Measurements from ENCODE around the gene ZNF600. TPM values are rescaled to one million over a fixed set of nuclear protein-coding genes. Genes with fewer than 3 reads are reported as not detected.
"Not testable (repeated sequence)": the region's sequence is repeated elsewhere in the genome, so short reads cannot be mapped to it uniquely, and the experiment has no call there.

Gene ZNF600
- total and polyA plus RNA-seq, 9 of the 15 experiments (the other 6 are each of a cell fraction or from before 2014, with no cell fraction given) = 5.7 to 21.5 (median 17.6) TPM

DNA sequence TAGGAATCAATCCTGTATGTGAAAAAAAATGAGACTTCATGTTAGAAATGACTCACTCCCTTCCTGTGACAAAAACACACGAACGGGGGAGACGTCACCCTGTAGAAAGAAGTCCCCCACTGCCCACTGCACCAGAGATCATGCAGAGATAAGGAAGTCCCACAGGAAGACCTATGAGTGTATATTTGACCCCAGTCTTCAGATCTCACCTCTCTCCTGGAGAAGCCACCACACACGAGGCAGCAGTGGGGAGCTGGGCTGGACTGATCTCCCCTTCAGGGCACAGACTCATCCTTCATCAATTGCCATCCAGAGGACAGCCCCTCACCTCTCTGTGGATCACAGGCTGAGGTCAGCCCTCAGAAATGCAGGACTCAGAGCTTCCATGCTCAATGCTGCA, 70.7 kb downstream of the ZNF600 start:
- ATAC-seq; H3K9me1 ChIP-seq (ENCODE audit: control insufficient read depth, insufficient read depth, low read length); H3K27me3 ChIP-seq (ENCODE audit: control insufficient read depth in 2 of 2, insufficient read depth in 2 of 2, low read length in 2 of 2); H3K9ac ChIP-seq (ENCODE audit: insufficient read depth in 1 of 2, low read depth in 2 of 2, low read length in 2 of 2); H3K27ac ChIP-seq (ENCODE audit: extremely low read depth, low read depth, low read length); H3K4me2 ChIP-seq (ENCODE audit: insufficient read depth, low read length); H4K20me1 ChIP-seq (replicated peaks; ENCODE audit: control insufficient read depth, insufficient read depth, low read length); intact Hi-C loops (cut with micrococcal nuclease); H3K79me2 ChIP-seq (ENCODE audit: control insufficient read depth, insufficient read depth, low read length); BruUV-seq (replicated peaks); H3K4me1 ChIP-seq (replicated peaks in 1 of 2; ENCODE audit: control insufficient read depth in 2 of 2, insufficient read depth in 2 of 2, low read length in 2 of 2); CTCF ChIA-PET (ENCODE audit: low intra/inter-chr PET ratio); H2AFZ ChIP-seq (ENCODE audit: low read depth, low read length); H3K9me3 ChIP-seq (replicated peaks; ENCODE audit: control insufficient read depth, insufficient read depth, low read depth, low read length); in situ Hi-C loops (cut with MboI); POLR2A ChIA-PET; FAIRE-seq; H3K4me3 ChIP-seq: not testable (repeated sequence)
- peak; percentile 53 for TF ChIP-seq FOSL1 (tag; conservative IDR thresholded peaks at IDR 0.05)
- TF ChIP-seq, protein P1, sequence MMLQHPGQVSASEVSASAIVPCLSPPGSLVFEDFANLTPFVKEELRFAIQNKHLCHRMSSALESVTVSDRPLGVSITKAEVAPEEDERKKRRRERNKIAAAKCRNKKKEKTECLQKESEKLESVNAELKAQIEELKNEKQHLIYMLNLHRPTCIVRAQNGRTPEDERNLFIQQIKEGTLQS (IDR thresholded peaks at IDR 0.05) = peak; percentile 40
- TF ChIP-seq, protein P1 (CRISPR knock-in tag; conservative IDR thresholded peaks at IDR 0.05) = not testable (repeated sequence)
- DNase-seq (ENCODE audit: extremely low read depth in 1 of 4, low spot score in 3 of 4) = peak in 2 of 4 experiments; percentile 11 to 25
- H3K36me3 ChIP-seq (ENCODE audit: control insufficient read depth, insufficient read depth, low read length) = peaks cover 47% of the 10 kb centered on the region
- 32% methylated on average over 4 of the region's 4 CpGs for WGBS (ENCODE audit: insufficient coverage, low coverage, missing lambda C conversion rate)

DNA sequence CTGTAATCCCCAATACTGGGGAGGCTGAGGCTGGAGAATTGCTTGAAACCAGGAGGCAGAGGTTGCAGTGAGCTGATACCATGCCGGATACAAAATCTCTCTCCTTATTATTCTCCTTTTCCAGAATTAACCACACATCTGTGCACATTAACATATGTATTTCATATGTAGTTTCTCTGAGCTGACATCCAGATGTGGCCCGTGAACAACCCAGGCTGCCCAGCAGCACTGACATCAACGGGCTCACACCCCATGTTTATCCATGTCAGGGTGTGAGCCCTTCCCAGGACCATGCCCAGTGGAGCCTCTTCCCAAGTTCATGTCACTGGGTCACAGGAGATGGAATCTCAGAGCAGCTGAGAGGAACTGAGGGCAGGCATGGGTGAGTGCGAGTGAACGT, 71.3 kb downstream of the ZNF600 start:
- H3K9me3 ChIP-seq (replicated peaks; ENCODE audit: control insufficient read depth, insufficient read depth, low read depth, low read length); intact Hi-C loops (cut with micrococcal nuclease); BruUV-seq (replicated peaks); POLR2A ChIA-PET; H3K27ac ChIP-seq (ENCODE audit: extremely low read depth, low read depth, low read length); H3K4me2 ChIP-seq (ENCODE audit: insufficient read depth, low read length); H2AFZ ChIP-seq (ENCODE audit: low read depth, low read length); H3K27me3 ChIP-seq (ENCODE audit: control insufficient read depth in 2 of 2, insufficient read depth in 2 of 2, low read length in 2 of 2); DNase-seq (ENCODE audit: extremely low read depth in 1 of 4, low spot score in 3 of 4); H3K9ac ChIP-seq (ENCODE audit: insufficient read depth in 1 of 2, low read depth in 2 of 2, low read length in 2 of 2); H3K4me3 ChIP-seq; in situ Hi-C loops (cut with MboI); H3K4me1 ChIP-seq (replicated peaks in 1 of 2; ENCODE audit: control insufficient read depth in 2 of 2, insufficient read depth in 2 of 2, low read length in 2 of 2); H3K79me2 ChIP-seq (ENCODE audit: control insufficient read depth, insufficient read depth, low read length); ATAC-seq; CTCF ChIA-PET (ENCODE audit: low intra/inter-chr PET ratio); FAIRE-seq; H3K9me1 ChIP-seq (ENCODE audit: control insufficient read depth, insufficient read depth, low read length); H4K20me1 ChIP-seq (replicated peaks; ENCODE audit: control insufficient read depth, insufficient read depth, low read length): not testable (repeated sequence)
- 96% methylated on average over 5 of the region's 5 CpGs for WGBS (ENCODE audit: insufficient coverage, low coverage, missing lambda C conversion rate)
- peaks cover 49% of the 10 kb centered on the region for H3K36me3 ChIP-seq (ENCODE audit: control insufficient read depth, insufficient read depth, low read length)

Other genes starting within 250 kb of the ZNF600 start
Only the 7 nearest of the 9 such genes appear.
- gene ZNF83, start 148.4 kb downstream of the ZNF600 start, total RNA-seq (2014; rRNA removed) = 35.2 and 35.3 TPM in 2 replicates
- gene ZNF83, start 148.4 kb downstream of the ZNF600 start, total RNA-seq (2014; rRNA removed; fragmentation: Illumina TruSeq; extraction: Trizol) = 70.0 and 80.3 TPM in 2 replicates
- gene ZNF83, start 148.4 kb downstream of the ZNF600 start, total RNA-seq (2015; rRNA removed; fragmentation: Illumina TruSeq; extraction: Trizol) = 63.2 and 67.0 TPM in 2 replicates
- gene ZNF83, start 148.4 kb downstream of the ZNF600 start, total RNA-seq (2021) = 37.9 and 38.2 TPM in 2 replicates
- gene ZNF83, start 148.4 kb downstream of the ZNF600 start, polyA plus RNA-seq (2011; rRNA removed) = 74.3 and 82.6 TPM in 2 replicates
- gene ZNF83, start 148.4 kb downstream of the ZNF600 start, polyA plus RNA-seq (2014; fragmentation: Illumina TruSeq; extraction: Trizol) = 47.8 and 54.1 TPM in 2 replicates
- 10 to 100 TPM; 18.6 to 28.2 TPM for gene ZNF83, start 148.4 kb downstream of the ZNF600 start, polyA plus RNA-seq (2014; fragmentation: Nextera tagmentation; extraction: Ambion mirVana)
- gene ZNF83, start 148.4 kb downstream of the ZNF600 start, polyA plus RNA-seq (2014; rRNA removed) = 49.9 and 51.9 TPM in 2 replicates
- 8.8 and 12.7 TPM in 2 replicates for gene ZNF611, start 51.7 kb downstream of the ZNF600 start, total RNA-seq (2014; rRNA removed)
- 19.0 and 19.3 TPM in 2 replicates for gene ZNF611, start 51.7 kb downstream of the ZNF600 start, total RNA-seq (2014; rRNA removed; fragmentation: Illumina TruSeq; extraction: Trizol)
- gene ZNF611, start 51.7 kb downstream of the ZNF600 start, total RNA-seq (2015; rRNA removed; fragmentation: Illumina TruSeq; extraction: Trizol) = 15.2 and 18.6 TPM in 2 replicates
- 24.1 and 29.6 TPM in 2 replicates for gene ZNF611, start 51.7 kb downstream of the ZNF600 start, total RNA-seq (2021)
- gene ZNF611, start 51.7 kb downstream of the ZNF600 start, polyA plus RNA-seq (2011; rRNA removed) = 9.7 and 12.8 TPM in 2 replicates
- gene ZNF611, start 51.7 kb downstream of the ZNF600 start, polyA plus RNA-seq (2014; fragmentation: Illumina TruSeq; extraction: Trizol) = 15.0 and 19.0 TPM in 2 replicates
- 1 to 10 TPM; 3.7 to 4.3 TPM for gene ZNF611, start 51.7 kb downstream of the ZNF600 start, polyA plus RNA-seq (2014; fragmentation: Nextera tagmentation; extraction: Ambion mirVana)
- 9.3 and 12.1 TPM in 2 replicates for gene ZNF611, start 51.7 kb downstream of the ZNF600 start, polyA plus RNA-seq (2014; rRNA removed)
- gene ZNF28, start 34.8 kb upstream of the ZNF600 start, total RNA-seq (2014; rRNA removed) = 18.7 and 19.4 TPM in 2 replicates
- 35.9 and 39.0 TPM in 2 replicates for gene ZNF28, start 34.8 kb upstream of the ZNF600 start, total RNA-seq (2014; rRNA removed; fragmentation: Illumina TruSeq; extraction: Trizol)
- gene ZNF28, start 34.8 kb upstream of the ZNF600 start, total RNA-seq (2015; rRNA removed; fragmentation: Illumina TruSeq; extraction: Trizol) = 31.5 and 31.6 TPM in 2 replicates
- 18.9 and 23.7 TPM in 2 replicates for gene ZNF28, start 34.8 kb upstream of the ZNF600 start, total RNA-seq (2021)
- 21.5 and 33.0 TPM in 2 replicates for gene ZNF28, start 34.8 kb upstream of the ZNF600 start, polyA plus RNA-seq (2011; rRNA removed)
- 18.9 and 35.2 TPM in 2 replicates for gene ZNF28, start 34.8 kb upstream of the ZNF600 start, polyA plus RNA-seq (2014; fragmentation: Illumina TruSeq; extraction: Trizol)
- 10 to 100 TPM; 25.5 to 38.5 TPM for gene ZNF28, start 34.8 kb upstream of the ZNF600 start, polyA plus RNA-seq (2014; fragmentation: Nextera tagmentation; extraction: Ambion mirVana)
- gene ZNF28, start 34.8 kb upstream of the ZNF600 start, polyA plus RNA-seq (2014; rRNA removed) = 10.4 and 25.7 TPM in 2 replicates
- gene ZNF468, start 70.8 kb upstream of the ZNF600 start, total RNA-seq (2014; rRNA removed) = 17.4 and 18.9 TPM in 2 replicates
- gene ZNF468, start 70.8 kb upstream of the ZNF600 start, total RNA-seq (2014; rRNA removed; fragmentation: Illumina TruSeq; extraction: Trizol) = 32.7 and 36.9 TPM in 2 replicates
- 27.3 and 28.2 TPM in 2 replicates for gene ZNF468, start 70.8 kb upstream of the ZNF600 start, total RNA-seq (2015; rRNA removed; fragmentation: Illumina TruSeq; extraction: Trizol)
- 18.9 and 20.7 TPM in 2 replicates for gene ZNF468, start 70.8 kb upstream of the ZNF600 start, total RNA-seq (2021)
- gene ZNF468, start 70.8 kb upstream of the ZNF600 start, polyA plus RNA-seq (2011; rRNA removed) = 29.0 and 36.2 TPM in 2 replicates
- 21.1 and 23.2 TPM in 2 replicates for gene ZNF468, start 70.8 kb upstream of the ZNF600 start, polyA plus RNA-seq (2014; fragmentation: Illumina TruSeq; extraction: Trizol)
- gene ZNF468, start 70.8 kb upstream of the ZNF600 start, polyA plus RNA-seq (2014; fragmentation: Nextera tagmentation; extraction: Ambion mirVana) = 10 to 100 TPM; 17.9 to 24.0 TPM
- 15.9 and 17.5 TPM in 2 replicates for gene ZNF468, start 70.8 kb upstream of the ZNF600 start, polyA plus RNA-seq (2014; rRNA removed)
- 7.7 and 8.3 TPM in 2 replicates for gene ZNF320, start 110.8 kb upstream of the ZNF600 start, total RNA-seq (2014; rRNA removed)
- 14.6 and 16.1 TPM in 2 replicates for gene ZNF320, start 110.8 kb upstream of the ZNF600 start, total RNA-seq (2014; rRNA removed; fragmentation: Illumina TruSeq; extraction: Trizol)
- 11.4 and 11.7 TPM in 2 replicates for gene ZNF320, start 110.8 kb upstream of the ZNF600 start, total RNA-seq (2015; rRNA removed; fragmentation: Illumina TruSeq; extraction: Trizol)
- gene ZNF320, start 110.8 kb upstream of the ZNF600 start, total RNA-seq (2021) = 11.9 and 14.2 TPM in 2 replicates
- gene ZNF320, start 110.8 kb upstream of the ZNF600 start, polyA plus RNA-seq (2011; rRNA removed) = 25.4 and 25.6 TPM in 2 replicates
- gene ZNF320, start 110.8 kb upstream of the ZNF600 start, polyA plus RNA-seq (2014; fragmentation: Illumina TruSeq; extraction: Trizol) = 8.3 and 11.4 TPM in 2 replicates
- gene ZNF320, start 110.8 kb upstream of the ZNF600 start, polyA plus RNA-seq (2014; fragmentation: Nextera tagmentation; extraction: Ambion mirVana) = 1 to 10 TPM; 5.4 to 6.5 TPM
- 11.0 and 15.6 TPM in 2 replicates for gene ZNF320, start 110.8 kb upstream of the ZNF600 start, polyA plus RNA-seq (2014; rRNA removed)
- gene ZNF888, start 136.6 kb upstream of the ZNF600 start, total RNA-seq (2014; rRNA removed) = 6.9 and 8.9 TPM in 2 replicates
- 13.3 and 15.5 TPM in 2 replicates for gene ZNF888, start 136.6 kb upstream of the ZNF600 start, total RNA-seq (2014; rRNA removed; fragmentation: Illumina TruSeq; extraction: Trizol)
- gene ZNF888, start 136.6 kb upstream of the ZNF600 start, total RNA-seq (2015; rRNA removed; fragmentation: Illumina TruSeq; extraction: Trizol) = 12.1 TPM in 2 replicates
- 8.3 and 10.7 TPM in 2 replicates for gene ZNF888, start 136.6 kb upstream of the ZNF600 start, total RNA-seq (2021)
- 9.6 and 12.5 TPM in 2 replicates for gene ZNF888, start 136.6 kb upstream of the ZNF600 start, polyA plus RNA-seq (2011; rRNA removed)
- 9.9 and 10.1 TPM in 2 replicates for gene ZNF888, start 136.6 kb upstream of the ZNF600 start, polyA plus RNA-seq (2014; fragmentation: Illumina TruSeq; extraction: Trizol)
- 1 to 10 TPM; 1.6 to 2.7 TPM for gene ZNF888, start 136.6 kb upstream of the ZNF600 start, polyA plus RNA-seq (2014; fragmentation: Nextera tagmentation; extraction: Ambion mirVana)
- 4.5 and 5.9 TPM in 2 replicates for gene ZNF888, start 136.6 kb upstream of the ZNF600 start, polyA plus RNA-seq (2014; rRNA removed)
- gene ZNF816, start 176.1 kb upstream of the ZNF600 start, total RNA-seq (2014; rRNA removed) = 10.7 and 11.3 TPM in 2 replicates
- 23.4 and 24.0 TPM in 2 replicates for gene ZNF816, start 176.1 kb upstream of the ZNF600 start, total RNA-seq (2014; rRNA removed; fragmentation: Illumina TruSeq; extraction: Trizol)
- 19.3 and 23.3 TPM in 2 replicates for gene ZNF816, start 176.1 kb upstream of the ZNF600 start, total RNA-seq (2015; rRNA removed; fragmentation: Illumina TruSeq; extraction: Trizol)
- 12.0 and 15.5 TPM in 2 replicates for gene ZNF816, start 176.1 kb upstream of the ZNF600 start, total RNA-seq (2021)
- 18.0 and 18.8 TPM in 2 replicates for gene ZNF816, start 176.1 kb upstream of the ZNF600 start, polyA plus RNA-seq (2011; rRNA removed)
- gene ZNF816, start 176.1 kb upstream of the ZNF600 start, polyA plus RNA-seq (2014; fragmentation: Illumina TruSeq; extraction: Trizol) = 13.0 and 13.1 TPM in 2 replicates
- gene ZNF816, start 176.1 kb upstream of the ZNF600 start, polyA plus RNA-seq (2014; fragmentation: Nextera tagmentation; extraction: Ambion mirVana) = 10 to 100 TPM; 11.1 to 17.0 TPM
- 6.6 and 8.6 TPM in 2 replicates for gene ZNF816, start 176.1 kb upstream of the ZNF600 start, polyA plus RNA-seq (2014; rRNA removed)